Uterus (tissue), 4 donors: ENCODE results near the gene L3MBTL1. TPM values are rescaled to one million over a fixed set of nuclear protein-coding genes. Genes with fewer than 3 reads are reported as not detected.

Experiments
- DNase-seq, 2 donors: peaks; one replicate each; pipeline ENCODE4 v3.0.0-alpha.2; 2019 to 2020
- H3K27ac ChIP-seq, 2 donors: fragments of 200-600 bp; sonication (generic); 1 replicate in 1 of 2; 2 replicates in 1 of 2; pipeline ENCODE4 v1.5.1; 2016 to 2018
- H3K27me3 ChIP-seq, 2 donors: fragments of 200-600 bp; sonication (generic); one replicate each; pipeline ENCODE4 v1.5.1; 2018 to 2019; ENCODE audit warnings: control low read depth in 1 of 2
- H3K36me3 ChIP-seq, 2 donors: fragments of 200-600 bp; sonication (generic); one replicate each; pipeline ENCODE4 v1.5.1; 2019; ENCODE audit warnings: control low read depth in 1 of 2
- H3K4me1 ChIP-seq, 2 donors: fragments of 200-600 bp; sonication (generic); one replicate each; pipeline ENCODE4 v1.5.1; 2018 to 2019; ENCODE audit warnings: control low read depth in 1 of 2
- H3K4me3 ChIP-seq, 2 donors: fragments of 200-600 bp; sonication (generic); 1 replicate in 1 of 2; 2 replicates in 1 of 2; pipeline ENCODE4 v1.5.1; 2018 to 2019; ENCODE audit warnings: mild to moderate bottlenecking in 1 of 2
- H3K9me3 ChIP-seq, 2 donors: fragments of 200-600 bp; sonication (generic); one replicate each; pipeline ENCODE4 v1.5.1; 2019; ENCODE audit warnings: control low read depth in 1 of 2
- POLR2A ChIP-seq, 2 donors: fragments of 450-650 bp; IDR thresholded peaks; one replicate each; pipeline ENCODE4 v1.6.1; 2016; ENCODE audit warnings: antibody characterized with exemption in 2 of 2, mild to moderate bottlenecking in 1 of 2, moderate library complexity in 1 of 2
- intact Hi-C: fragments of 100-400 bp; cut with DNase I; formaldehyde crosslinking; loops from one replicate; pipeline ENCODE4 v1.15.1; 2023; ENCODE audit warnings: low total_unique reads
- total RNA-seq, 4 donors: library from RNA; depleted of rRNA in 3 of 4; stranded (reverse); fragments of >200 nt in 3 of 4; gene quantifications; one replicate each; pipeline versions ENCODE4 v1.1.0 to v1.2.4, GENCODE V29; 2014 to 2023
- TF ChIP-seq, protein P1 (sequence below), 4 experiments: fragments of 200-600 bp in 2 of 4; fragments of 450-650 bp in 2 of 4; sonication (generic) in 2 of 4; IDR thresholded peaks; one replicate each; pipeline ENCODE4 v1.5.1; 2016 to 2019; ENCODE audit warnings: antibody characterized with exemption in 4 of 4, mild to moderate bottlenecking in 2 of 4, moderate library complexity in 1 of 4
- donor health status: DM: yes; HTN: yes; CAD: no.

L3MBTL1 gene
- total RNA-seq, 4 donors from 2014 or later = 19.0 to 30.0 (median 27.6) TPM

DNA sequence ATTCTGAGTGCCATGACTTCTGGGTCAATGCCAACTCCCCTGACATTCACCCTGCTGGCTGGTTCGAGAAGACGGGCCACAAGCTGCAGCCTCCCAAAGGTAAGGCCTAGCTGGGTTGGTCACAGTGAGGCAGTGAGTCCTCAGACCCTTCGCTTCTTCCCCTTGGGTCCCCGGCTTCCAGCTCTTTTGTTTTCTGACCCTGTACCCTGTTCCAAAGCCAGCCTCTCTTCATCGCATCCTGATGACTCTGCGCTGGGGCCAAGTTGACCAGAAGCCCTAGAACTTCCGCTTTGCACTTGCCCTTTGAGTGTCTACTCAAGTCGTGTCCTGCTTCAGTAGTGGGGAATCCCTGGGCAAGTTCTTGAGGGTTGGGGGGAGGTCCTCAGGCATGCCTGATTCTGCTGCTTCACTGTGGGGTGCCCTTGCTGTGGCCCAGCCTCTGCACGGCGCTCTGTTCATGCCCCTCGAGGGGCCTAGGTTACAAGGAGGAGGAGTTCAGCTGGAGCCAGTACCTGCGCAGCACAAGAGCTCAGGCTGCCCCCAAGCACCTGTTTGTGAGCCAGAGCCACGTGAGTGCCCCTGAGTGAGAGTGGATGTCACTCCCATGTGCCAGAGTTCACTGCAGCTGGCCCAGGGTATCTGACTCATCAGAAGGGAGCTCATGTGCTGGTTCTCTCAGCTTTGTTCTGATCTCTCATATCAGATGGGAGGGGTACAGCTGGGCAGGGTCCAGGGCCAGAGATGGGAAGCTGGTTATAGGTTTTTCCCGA lies 23.0 kb downstream of the L3MBTL1 start:
- intact Hi-C loops = no loop called here

DNA sequence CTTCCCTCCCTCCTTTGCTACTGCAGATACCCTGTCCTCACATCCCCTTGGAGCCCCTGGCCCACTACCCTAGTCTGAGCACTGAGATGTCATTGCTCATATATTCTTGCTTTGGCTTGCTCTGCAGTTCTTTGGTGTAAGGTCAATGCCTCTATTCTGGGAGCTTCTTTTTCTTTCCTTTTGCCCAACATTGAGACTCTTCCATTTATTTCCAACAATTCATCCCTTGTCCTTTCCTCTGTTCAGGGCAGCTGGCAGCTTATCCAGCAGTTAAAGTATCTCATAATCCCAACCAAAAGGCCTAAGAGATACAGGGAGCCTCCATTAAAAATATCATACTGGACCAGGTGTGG lies 23.6 kb downstream of the L3MBTL1 start:
- Histone ChIP-seq H3K27ac (no peak overlapping the region), H3K4me3 (no peak overlapping the region), H3K27me3 (no peaks in the 10 kb centered on the region), H3K9me3 (no peaks in the 10 kb centered on the region), H3K36me3 (no peaks in the 10 kb centered on the region), H3K4me1 (no peaks in the 10 kb centered on the region)
- intact Hi-C loops = no loop called here
- DNase-seq = no peak
- TF ChIP-seq, protein P1, sequence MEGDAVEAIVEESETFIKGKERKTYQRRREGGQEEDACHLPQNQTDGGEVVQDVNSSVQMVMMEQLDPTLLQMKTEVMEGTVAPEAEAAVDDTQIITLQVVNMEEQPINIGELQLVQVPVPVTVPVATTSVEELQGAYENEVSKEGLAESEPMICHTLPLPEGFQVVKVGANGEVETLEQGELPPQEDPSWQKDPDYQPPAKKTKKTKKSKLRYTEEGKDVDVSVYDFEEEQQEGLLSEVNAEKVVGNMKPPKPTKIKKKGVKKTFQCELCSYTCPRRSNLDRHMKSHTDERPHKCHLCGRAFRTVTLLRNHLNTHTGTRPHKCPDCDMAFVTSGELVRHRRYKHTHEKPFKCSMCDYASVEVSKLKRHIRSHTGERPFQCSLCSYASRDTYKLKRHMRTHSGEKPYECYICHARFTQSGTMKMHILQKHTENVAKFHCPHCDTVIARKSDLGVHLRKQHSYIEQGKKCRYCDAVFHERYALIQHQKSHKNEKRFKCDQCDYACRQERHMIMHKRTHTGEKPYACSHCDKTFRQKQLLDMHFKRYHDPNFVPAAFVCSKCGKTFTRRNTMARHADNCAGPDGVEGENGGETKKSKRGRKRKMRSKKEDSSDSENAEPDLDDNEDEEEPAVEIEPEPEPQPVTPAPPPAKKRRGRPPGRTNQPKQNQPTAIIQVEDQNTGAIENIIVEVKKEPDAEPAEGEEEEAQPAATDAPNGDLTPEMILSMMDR (IDR thresholded peaks at IDR 0.05) = no peak
- TF ChIP-seq POLR2A (IDR thresholded peaks at IDR 0.05) = no peak

More for the DNA sequence above, 23.0 kb downstream of the L3MBTL1 start:
- Histone ChIP-seq H3K27ac (no peak overlapping the region), H3K4me3 (no peak overlapping the region), H3K27me3 (no peaks in the 10 kb centered on the region), H3K9me3 (no peaks in the 10 kb centered on the region), H3K4me1 (no peaks in the 10 kb centered on the region), H3K36me3 (no peaks in the 10 kb centered on the region)
- TF ChIP-seq, protein P1 (IDR thresholded peaks at IDR 0.05) = no peak
- TF ChIP-seq POLR2A (IDR thresholded peaks at IDR 0.05) = no peak
- DNase-seq = no peak

DNA sequence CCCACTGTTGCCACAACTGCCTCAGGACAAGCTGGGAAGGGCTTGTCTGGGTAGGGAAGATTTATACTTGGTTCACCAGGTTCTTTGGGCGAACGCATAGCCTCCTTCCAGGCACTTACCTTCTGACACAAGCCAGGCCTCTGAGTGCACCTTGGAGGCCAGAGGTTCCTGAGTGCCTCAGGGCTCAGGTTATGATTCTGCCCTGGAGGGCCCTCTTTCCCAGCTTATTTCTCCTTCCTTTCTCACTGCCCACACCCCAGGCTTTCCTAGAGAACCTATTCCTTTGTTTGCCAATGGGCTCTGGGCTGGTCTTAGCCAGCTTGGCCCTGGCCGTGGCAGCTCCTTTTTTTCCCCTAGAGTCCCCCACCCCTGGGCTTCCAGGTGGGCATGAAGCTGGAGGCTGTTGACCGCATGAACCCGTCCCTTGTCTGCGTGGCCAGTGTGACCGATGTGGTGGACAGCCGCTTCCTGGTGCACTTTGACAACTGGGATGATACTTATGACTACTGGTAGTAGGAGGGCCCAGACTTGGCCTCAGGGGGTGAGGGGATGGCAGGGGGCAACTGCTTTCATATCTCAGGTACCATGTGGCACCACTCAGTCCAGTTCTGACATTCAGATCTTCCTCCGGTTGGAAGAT lies 25.0 kb downstream of the L3MBTL1 start:
- TF ChIP-seq POLR2A (IDR thresholded peaks at IDR 0.05) = no peak
- TF ChIP-seq, protein P1 (IDR thresholded peaks at IDR 0.05) = no peak
- no peak overlapping the region for H3K4me3 ChIP-seq
- no peak for DNase-seq
- no peaks in the 10 kb centered on the region for H3K9me3 ChIP-seq
- H3K27me3 ChIP-seq = no peaks in the 10 kb centered on the region
- no peaks in the 10 kb centered on the region for H3K4me1 ChIP-seq
- H3K27ac ChIP-seq = no peak overlapping the region
- no peaks in the 10 kb centered on the region for H3K36me3 ChIP-seq
- intact Hi-C loops = no loop called here

DNA sequence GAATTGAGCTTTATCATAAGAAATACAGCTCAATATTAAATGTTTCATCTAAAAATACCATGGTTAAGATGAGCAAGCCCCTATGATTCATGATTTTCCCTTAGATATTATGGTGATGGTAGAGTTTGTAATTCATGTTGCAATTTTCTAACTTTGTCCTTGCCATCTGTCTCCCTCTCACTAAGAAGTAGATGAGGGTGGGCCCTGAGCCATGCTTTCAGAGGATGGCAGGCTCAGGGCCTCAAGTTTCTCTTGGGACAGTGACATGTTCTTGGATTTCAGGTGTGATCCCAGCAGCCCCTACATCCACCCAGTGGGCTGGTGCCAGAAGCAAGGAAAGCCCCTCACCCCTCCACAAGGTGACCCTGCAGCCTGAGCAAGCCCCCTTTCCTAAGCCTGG lies 25.6 kb downstream of the L3MBTL1 start:
- no peaks in the 10 kb centered on the region for H3K4me1 ChIP-seq
- no peak overlapping the region for H3K4me3 ChIP-seq
- no peaks in the 10 kb centered on the region for H3K36me3 ChIP-seq
- H3K9me3 ChIP-seq = no peaks in the 10 kb centered on the region
- intact Hi-C loops = no loop called here
- no peak for TF ChIP-seq POLR2A (IDR thresholded peaks at IDR 0.05)
- TF ChIP-seq, protein P1 (IDR thresholded peaks at IDR 0.05) = no peak
- DNase-seq = no peak
- no peak overlapping the region for H3K27ac ChIP-seq
- no peaks in the 10 kb centered on the region for H3K27me3 ChIP-seq

DNA sequence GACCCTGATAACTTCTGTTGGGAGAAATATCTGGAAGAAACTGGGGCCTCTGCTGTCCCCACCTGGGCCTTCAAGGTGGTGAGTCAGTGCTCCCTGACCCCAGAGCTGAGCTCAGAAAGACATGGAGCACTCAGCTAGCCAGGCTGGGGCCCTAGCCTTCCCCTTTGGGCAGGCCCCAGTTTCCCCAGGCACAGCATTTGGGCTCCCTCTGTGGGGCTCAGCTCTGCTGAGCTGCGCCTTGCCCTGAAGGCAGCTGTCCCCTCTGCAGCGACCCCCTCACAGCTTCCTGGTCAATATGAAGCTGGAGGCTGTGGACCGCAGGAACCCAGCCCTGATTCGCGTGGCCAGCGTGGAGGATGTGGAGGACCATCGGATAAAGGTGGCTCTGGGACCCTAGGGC lies 26.5 kb downstream of the L3MBTL1 start:
- DNase-seq = no peak
- no peak for TF ChIP-seq POLR2A (IDR thresholded peaks at IDR 0.05)
- TF ChIP-seq, protein P1 (IDR thresholded peaks at IDR 0.05) = no peak
- Histone ChIP-seq H3K27ac (no peak overlapping the region), H3K9me3 (no peaks in the 10 kb centered on the region), H3K4me1 (no peaks in the 10 kb centered on the region), H3K36me3 (no peaks in the 10 kb centered on the region), H3K27me3 (no peaks in the 10 kb centered on the region), H3K4me3 (no peak overlapping the region)
- intact Hi-C loops = no loop called here
